Trophoblast cell (in vitro differentiated cells and primary cell): ENCODE results near the gene BACH2.

Experiments
- DNase-seq, 2 donors: peaks; one replicate each; pipeline ENCODE4 v3.0.0-alpha.2; 2016
- H2AFZ ChIP-seq: 2 replicates; pipeline ENCODE4 v1.6.1; 2013; ENCODE audit warnings: low read length, moderate library complexity, mild to moderate bottlenecking; ENCODE audit not compliant: insufficient read depth, poor library complexity
- H2AK5ac ChIP-seq: 2 replicates; pipeline ENCODE4 v1.6.1; 2013; ENCODE audit warnings: mild to moderate bottlenecking, low read length
- H2BK120ac ChIP-seq: 2 replicates; pipeline ENCODE4 v1.6.1; 2013; ENCODE audit warnings: low read length, mild to moderate bottlenecking, moderate library complexity; ENCODE audit not compliant: insufficient read depth, poor library complexity
- H2BK12ac ChIP-seq: 2 replicates; pipeline ENCODE4 v1.6.1; 2013; ENCODE audit warnings: mild to moderate bottlenecking, low read length, moderate library complexity
- H2BK5ac ChIP-seq: 2 replicates; pipeline ENCODE4 v1.6.1; 2013; ENCODE audit warnings: low read length, low read depth, moderate library complexity, mild to moderate bottlenecking; ENCODE audit not compliant: poor library complexity
- H3K14ac ChIP-seq: 2 replicates; pipeline ENCODE4 v1.6.1; 2013; ENCODE audit warnings: mild to moderate bottlenecking, low read length
- H3K18ac ChIP-seq: 2 replicates; pipeline ENCODE4 v1.6.1; 2013; ENCODE audit warnings: mild to moderate bottlenecking, low read length
- H3K23ac ChIP-seq: 2 replicates; pipeline ENCODE4 v1.6.1; 2013; ENCODE audit warnings: low read length
- H3K27ac ChIP-seq: 2 replicates; pipeline ENCODE4 v1.5.1; 2013; ENCODE audit warnings: low read depth, mild to moderate bottlenecking, inconsistent platforms, low read length, moderate library complexity
- H3K27me3 ChIP-seq: 2 replicates; pipeline ENCODE4 v1.6.1; 2013; ENCODE audit warnings: inconsistent platforms, mild to moderate bottlenecking, low read length, moderate library complexity; ENCODE audit not compliant: insufficient read depth
- H3K36me3 ChIP-seq, 2 experiments: 1 replicate in 1 of 2; 2 replicates in 1 of 2; pipeline ENCODE4 v1.6.1; 2013; ENCODE audit warnings: low read length in 2 of 2, mild to moderate bottlenecking in 2 of 2, moderate library complexity in 1 of 2; ENCODE audit not compliant: insufficient read depth in 2 of 2, control insufficient read depth in 1 of 2
- H3K4ac ChIP-seq: 2 replicates; pipeline ENCODE4 v1.6.1; 2013; ENCODE audit warnings: low read depth, mild to moderate bottlenecking, low read length, moderate library complexity
- H3K4me1 ChIP-seq, 2 experiments: 1 replicate in 1 of 2; 2 replicates in 1 of 2; pipeline ENCODE4 v1.6.1; 2013; ENCODE audit warnings: low read length in 2 of 2, mild to moderate bottlenecking in 2 of 2, moderate library complexity in 1 of 2; ENCODE audit not compliant: insufficient read depth in 2 of 2, control insufficient read depth in 1 of 2
- H3K4me2 ChIP-seq: 2 replicates; pipeline ENCODE4 v1.6.1; 2013; ENCODE audit warnings: inconsistent platforms, mild to moderate bottlenecking, low read length, moderate library complexity
- H3K4me3 ChIP-seq: 2 replicates; pipeline ENCODE4 v1.5.1; 2013; ENCODE audit warnings: mild to moderate bottlenecking, low read depth, low read length, inconsistent platforms
- H3K79me1 ChIP-seq: one replicate; pipeline ENCODE4 v1.6.1; 2013; ENCODE audit warnings: low read length
- H3K79me2 ChIP-seq: 2 replicates; pipeline ENCODE4 v1.6.1; 2013; ENCODE audit warnings: low read length, mild to moderate bottlenecking; ENCODE audit not compliant: control insufficient read depth, insufficient read depth, poor library complexity
- H3K9ac ChIP-seq: 2 replicates; pipeline ENCODE4 v1.6.1; 2013; ENCODE audit warnings: mild to moderate bottlenecking, low read length
- H3K9me3 ChIP-seq: 2 replicates; pipeline ENCODE4 v1.6.1; 2013; ENCODE audit warnings: low read depth, mild to moderate bottlenecking, control low read depth, inconsistent platforms, low read length; ENCODE audit not compliant: insufficient read depth
- H4K12ac ChIP-seq: 2 replicates; pipeline ENCODE4 v1.6.1; 2013; ENCODE audit warnings: low read depth, mild to moderate bottlenecking, low read length, moderate library complexity
- H4K8ac ChIP-seq: 2 replicates; pipeline ENCODE4 v1.6.1; 2013; ENCODE audit warnings: low read depth, mild to moderate bottlenecking, low read length, moderate library complexity
- H4K91ac ChIP-seq: one replicate; pipeline ENCODE4 v1.6.1; 2013; ENCODE audit warnings: low read depth, mild to moderate bottlenecking, low read length, moderate library complexity
- WGBS: extraction: QIAGEN DNeasy Blood & Tissue Kit; methylation state at CpG from one replicate; pipeline ENCODE4 v1.1.7; 2013; ENCODE audit warnings: missing lambda C conversion rate; ENCODE audit not compliant: insufficient read length, insufficient coverage; ENCODE audit errors: extremely low coverage; 5-methylcytosine and 5-hydroxymethylcytosine counted together

BACH2 gene

GRCh38 chr6:90302320-90302719 lies 5.7 kb upstream of the BACH2 start:
- H4K8ac ChIP-seq, result no peak overlapping the region
- H2AFZ ChIP-seq, result no peak overlapping the region
- no peak overlapping the region for H4K12ac ChIP-seq
- peaks cover 5% of the 10 kb centered on the region for H3K79me1 ChIP-seq
- no peaks in the 10 kb centered on the region for H3K36me3 ChIP-seq
- H3K14ac ChIP-seq, result no peak overlapping the region
- H3K4me3 ChIP-seq, result no peak overlapping the region
- no peak overlapping the region for H3K4ac ChIP-seq
- H3K79me2 ChIP-seq, result no peaks in the 10 kb centered on the region
- 100% methylated on average over 1 of the region's 2 CpGs for WGBS
- H2AK5ac ChIP-seq, result no peak overlapping the region
- H3K18ac ChIP-seq, result no peak overlapping the region
- no peak overlapping the region for H2BK120ac ChIP-seq
- no peaks in the 10 kb centered on the region for H3K9me3 ChIP-seq
- H3K9ac ChIP-seq, result no peak overlapping the region
- H3K27ac ChIP-seq, result no peak overlapping the region
- no peak overlapping the region for H2BK5ac ChIP-seq
- peaks cover 10 to 12% of the 10 kb centered on the region in 2 experiments for H3K4me1 ChIP-seq
- no peak overlapping the region for H3K23ac ChIP-seq
- no peak overlapping the region for H2BK12ac ChIP-seq
- H4K91ac ChIP-seq, result no peak overlapping the region
- DNase-seq, result peak in 1 of 2 donors; percentile 38
- H3K4me2 ChIP-seq, result no peak overlapping the region
- H3K27me3 ChIP-seq, result no peaks in the 10 kb centered on the region

- peaks cover 14 to 15% of the 10 kb centered on the region in 2 experiments for H3K4me1 ChIP-seq
- no peaks in the 10 kb centered on the region for H3K9me3 ChIP-seq
- H3K27me3 ChIP-seq, result no peaks in the 10 kb centered on the region
- DNase-seq, result peak in 1 of 2 donors; percentile 49
- H4K8ac ChIP-seq, result no peak overlapping the region
- no peak overlapping the region for H3K9ac ChIP-seq
- no peak overlapping the region for H2BK5ac ChIP-seq
- no peak overlapping the region for H4K91ac ChIP-seq
- H3K18ac ChIP-seq, result no peak overlapping the region
- no peak overlapping the region for H3K27ac ChIP-seq
- no peak overlapping the region for H2BK120ac ChIP-seq
- H3K23ac ChIP-seq, result no peak overlapping the region
- H2AK5ac ChIP-seq, result no peak overlapping the region
- no peak overlapping the region for H2BK12ac ChIP-seq
- H3K14ac ChIP-seq, result no peak overlapping the region
- no peak overlapping the region for H4K12ac ChIP-seq
- no peak overlapping the region for H3K4ac ChIP-seq
- no peak overlapping the region for H3K4me2 ChIP-seq
- H3K79me2 ChIP-seq, result no peaks in the 10 kb centered on the region
- no peak overlapping the region for H3K4me3 ChIP-seq
- no peak overlapping the region for H2AFZ ChIP-seq
- peaks cover 9% of the 10 kb centered on the region for H3K79me1 ChIP-seq
- no peaks in the 10 kb centered on the region for H3K36me3 ChIP-seq
- WGBS, result no CpG with 5 or more reads among the region's 1 CpG
Measured at GRCh38 chr6:90301816-90302215, 5.2 kb upstream of the BACH2 start.

GRCh38 chr6:90298459-90299053 lies 1.9 kb upstream of the BACH2 start:
- Histone ChIP-seq H4K91ac (no peak overlapping the region), H2AFZ (no peak overlapping the region), H3K9ac (no peak overlapping the region), H3K79me2 (peaks cover 4% of the 10 kb centered on the region), H3K18ac (no peak overlapping the region), H3K14ac (no peak overlapping the region), H3K79me1 (peaks cover 18% of the 10 kb centered on the region), H2BK5ac (no peak overlapping the region), H4K12ac (no peak overlapping the region), H3K27ac (no peak overlapping the region), H3K4ac (no peak overlapping the region), H2BK12ac (peak overlapping the region; percentile 25), H3K4me2 (no peak overlapping the region), H3K27me3 (peaks cover 7% of the 10 kb centered on the region), H2AK5ac (no peak overlapping the region), H3K9me3 (no peaks in the 10 kb centered on the region), H2BK120ac (no peak overlapping the region), H3K4me1 (peaks cover 12 to 14% of the 10 kb centered on the region in 2 experiments), H3K23ac (no peak overlapping the region), H3K36me3 (no peaks in the 10 kb centered on the region), H3K4me3 (no peak overlapping the region), H4K8ac (no peak overlapping the region)
- WGBS, result no CpG with 5 or more reads among the region's 7 CpGs
- DNase-seq, result no peak

GRCh38 chr6:90297867-90298381 lies 1.3 kb upstream of the BACH2 start:
- Histone ChIP-seq H3K4me3 (no peak overlapping the region), H2BK120ac (no peak overlapping the region), H2AFZ (no peak overlapping the region), H3K4ac (no peak overlapping the region), H2AK5ac (no peak overlapping the region), H3K23ac (no peak overlapping the region), H4K12ac (no peak overlapping the region), H4K91ac (no peak overlapping the region), H3K9me3 (no peaks in the 10 kb centered on the region), H3K4me1 (peaks cover 6 to 8% of the 10 kb centered on the region in 2 experiments), H3K14ac (no peak overlapping the region), H3K36me3 (no peaks in the 10 kb centered on the region), H3K79me2 (peaks cover 4% of the 10 kb centered on the region), H2BK5ac (no peak overlapping the region), H2BK12ac (no peak overlapping the region), H3K27ac (no peak overlapping the region), H3K9ac (no peak overlapping the region), H3K18ac (no peak overlapping the region), H3K4me2 (peak overlapping the region; percentile 95), H3K79me1 (peaks cover 15% of the 10 kb centered on the region), H4K8ac (no peak overlapping the region), H3K27me3 (peaks cover 7% of the 10 kb centered on the region)
- no CpG with 5 or more reads among the region's 9 CpGs for WGBS
- no peak for DNase-seq
